Erythroblast (primary cell): ENCODE results near the gene PNKD.

ENCODE experiments used
- DNase-seq, 2 experiments: peaks; one replicate each; lab custom pipeline; 2025; lab: John Stamatoyannopoulos, UW
- GATA1 ChIP-seq: IDR thresholded peaks from 2 replicates; pipeline ENCODE4 v1.6.1; 2011; ENCODE audit warnings: low read depth, mild to moderate bottlenecking, control low read depth, low read length, moderate library complexity
- POLR2A ChIP-seq: IDR thresholded peaks from 2 replicates; pipeline ENCODE4 v1.6.1; 2011; ENCODE audit warnings: mild to moderate bottlenecking, low read length

The PNKD gene

GRCh38 chr2:218244204-218244603, 26.1 kb upstream of the PNKD start:
- DNase-seq: no peak
- TF ChIP-seq POLR2A (no peak), GATA1 (no peak)

GRCh38 chr2:218244665-218245064, 25.7 kb upstream of the PNKD start:
- DNase-seq: no peak
- TF ChIP-seq GATA1 (no peak), POLR2A (no peak)

- TF ChIP-seq POLR2A: no peak
- TF ChIP-seq GATA1: no peak
- no peak for DNase-seq
Observed at GRCh38 chr2:218245214-218245613, 25.1 kb upstream of the PNKD start.

- no peak for TF ChIP-seq POLR2A
- no peak for TF ChIP-seq GATA1
- DNase-seq: no peak
Observed at GRCh38 chr2:218249691-218250090, 20.6 kb upstream of the PNKD start.

GRCh38 chr2:218252509-218253231, 17.6 kb upstream of the PNKD start:
- no peak for TF ChIP-seq POLR2A
- no peak for TF ChIP-seq GATA1
- no peak for DNase-seq

GRCh38 chr2:218253232-218253625, 17.1 kb upstream of the PNKD start:
- DNase-seq: no peak
- TF ChIP-seq GATA1: no peak
- no peak for TF ChIP-seq POLR2A

GRCh38 chr2:218255446-218255845, 14.9 kb upstream of the PNKD start:
- DNase-seq: no peak
- TF ChIP-seq POLR2A (no peak), GATA1 (no peak)

- DNase-seq: no peak
- TF ChIP-seq GATA1: no peak
- no peak for TF ChIP-seq POLR2A
Observed at GRCh38 chr2:218256612-218257350, 13.5 kb upstream of the PNKD start.

- peak; percentile 70 to 75 for DNase-seq
- TF ChIP-seq GATA1: no peak
- TF ChIP-seq POLR2A: no peak
Observed at GRCh38 chr2:218257390-218257981, 12.8 kb upstream of the PNKD start.

- TF ChIP-seq GATA1 (no peak), POLR2A (no peak)
- DNase-seq: no peak
Observed at GRCh38 chr2:218259099-218259961, 11.0 kb upstream of the PNKD start.

- no peak for DNase-seq
- no peak for TF ChIP-seq POLR2A
- no peak for TF ChIP-seq GATA1
Observed at GRCh38 chr2:218260166-218260565, 10.2 kb upstream of the PNKD start.

- no peak for DNase-seq
- TF ChIP-seq POLR2A (no peak), GATA1 (no peak)
Observed at GRCh38 chr2:218260742-218261422, 9.4 kb upstream of the PNKD start, which contains the start of gene GPBAR1. Gene GPBAR1, plus strand, starts transcription at chr2:218261015. Its CDS starts 1,710 bp downstream, at chr2:218262725.

- TF ChIP-seq GATA1 (no peak), POLR2A (no peak)
Observed at GRCh38 chr2:218261423-218262236, 8.7 kb upstream of the PNKD start.

More at GRCh38 chr2:218261423-218262236, 8.7 kb upstream of the PNKD start:
- no peak for DNase-seq
